A549 (cell line): Measurements from ENCODE around the gene NDUFV3. TPM values are rescaled to one million over a fixed set of nuclear protein-coding genes. Genes with fewer than 3 reads are reported as not detected.

Source experiments
- ATAC-seq, 2 experiments: fragments of 200-7000 bp in 1 of 2; fragments of >200 bp in 1 of 2; cut with Nextera tagmentation in 1 of 2; cut with Tn5 transposase in 1 of 2; 3 replicates each; pipeline versions ENCODE4 v1.8.0 to v1.9.1; 2018 to 2020; ENCODE audit warnings: mild to moderate bottlenecking in 1 of 2, moderate library complexity in 1 of 2
- CTCF ChIA-PET: fragments of 300-600 bp; sonication (Branson Sonifier 250); formaldehyde crosslinking; extraction: SDS; loops from one replicate; lab custom pipeline; 2021; ENCODE audit warnings: antibody characterized with exemption, inconsistent platforms; lab: Yijun Ruan, JAX
- POLR2A ChIA-PET: fragments of 350-600 bp; formaldehyde crosslinking; extraction: SDS; loops from one replicate; lab custom pipeline; 2021; ENCODE audit warnings: antibody characterized with exemption, inconsistent platforms; lab: Yijun Ruan, JAX
- DNase-seq, 2 experiments: peaks; one replicate each; pipeline versions ENCODE4 v3.0.0 to v3.0.0-alpha.2; 2011 to 2016; ENCODE audit warnings: low read depth in 1 of 2, low spot score in 1 of 2
- FAIRE-seq: peaks from 2 replicates; lab custom pipeline; 2011; peaks lifted over from hg19 to GRCh38; lab: Jason Lieb, UNC
- H3K27ac ChIP-seq, 2 experiments: fragments of >200 bp; sonication (Bioruptor Twin); formaldehyde crosslinking; 3 replicates each; pipeline ENCODE4 v1.5.1; 2016 to 2017
- H3K4me1 ChIP-seq: fragments of >200 bp; sonication (Bioruptor Twin); formaldehyde crosslinking; 3 replicates; pipeline ENCODE4 v1.6.1; 2016
- H3K4me2 ChIP-seq: fragments of >200 bp; sonication (Bioruptor Twin); formaldehyde crosslinking; 3 replicates; pipeline ENCODE4 v1.6.1; 2016
- H3K4me3 ChIP-seq: fragments of >200 bp; sonication (Bioruptor Twin); formaldehyde crosslinking; 3 replicates; pipeline ENCODE4 v1.5.1; 2016
- H3K9me3 ChIP-seq: fragments of >200 bp; sonication (Bioruptor Twin); formaldehyde crosslinking; 3 replicates; pipeline ENCODE4 v1.6.1; 2016
- BHLHE40 ChIP-seq: IDR thresholded peaks from 2 replicates; pipeline ENCODE4 v1.6.1; 2012; ENCODE audit warnings: low read depth, low read length, inconsistent platforms
- CBX2 ChIP-seq: fragments of 200-600 bp; sonication (generic); IDR thresholded peaks from 2 replicates; pipeline ENCODE4 v1.6.1; 2016; ENCODE audit warnings: low read depth, mild to moderate bottlenecking, borderline replicate concordance
- CBX8 ChIP-seq: fragments of 200-600 bp; sonication (generic); IDR thresholded peaks from 2 replicates; pipeline ENCODE4 v1.6.1; 2016
- CEBPB ChIP-seq, 2 experiments: fragments of >200 bp in 1 of 2; sonication (Bioruptor Twin) in 1 of 2; formaldehyde crosslinking in 1 of 2; IDR thresholded peaks; 2 replicates each; pipeline ENCODE4 v1.6.1; 2012 to 2016
- E2F6 ChIP-seq: IDR thresholded peaks from 2 replicates; pipeline ENCODE4 v1.6.1; 2012; ENCODE audit warnings: low read depth, borderline replicate concordance
- EHMT2 ChIP-seq: fragments of 200-600 bp; sonication (generic); IDR thresholded peaks from 2 replicates; pipeline ENCODE4 v1.6.1; 2016; ENCODE audit warnings: antibody characterized with exemption, low read depth, mild to moderate bottlenecking, moderate library complexity
- ESRRA ChIP-seq: fragments of 150-350 bp; IDR thresholded peaks from 2 replicates; pipeline ENCODE4 v1.6.1; 2014; ENCODE audit warnings: mild to moderate bottlenecking, low read length, borderline replicate concordance
- FOSB ChIP-seq: fragments of 250-450 bp; sonication (Bioruptor Pico); IDR thresholded peaks from 2 replicates; pipeline ENCODE4 v1.5.0; 2020; ENCODE audit warnings: mild to moderate bottlenecking, moderate library complexity
- FOXS1 ChIP-seq: fragments of 250-450 bp; sonication (Bioruptor Pico); IDR thresholded peaks from 2 replicates; pipeline ENCODE4 v1.5.0; 2020; ENCODE audit warnings: mild to moderate bottlenecking, moderate library complexity
- JUNB ChIP-seq: fragments of >200 bp; sonication (Bioruptor Twin); formaldehyde crosslinking; IDR thresholded peaks from 2 replicates; pipeline ENCODE4 v1.6.1; 2016
- KDM1A ChIP-seq: fragments of 200-600 bp; sonication (generic); IDR thresholded peaks from 2 replicates; pipeline ENCODE4 v1.6.1; 2016; ENCODE audit warnings: low read depth, mild to moderate bottlenecking
- KDM5A ChIP-seq: fragments of 200-600 bp; sonication (generic); IDR thresholded peaks from 2 replicates; pipeline ENCODE4 v1.6.1; 2016; ENCODE audit warnings: antibody characterized with exemption, mild to moderate bottlenecking
- MAFK ChIP-seq: fragments of 450-650 bp; IDR thresholded peaks from 2 replicates; pipeline ENCODE4 v1.6.1; 2014; ENCODE audit not compliant: partially characterized antibody
- MAX ChIP-seq: IDR thresholded peaks from 2 replicates; pipeline ENCODE4 v1.6.1; 2012
- NPAS2 ChIP-seq: fragments of 250-450 bp; sonication (Bioruptor Pico); IDR thresholded peaks from 2 replicates; pipeline ENCODE4 v1.8.0; 2022; ENCODE audit warnings: mild to moderate bottlenecking, moderate library complexity, borderline replicate concordance
- NR3C1 ChIP-seq: fragments of >200 bp; sonication (Bioruptor Twin); formaldehyde crosslinking; IDR thresholded peaks from 3 replicates; pipeline ENCODE4 v1.6.1; 2017
- PBX3 ChIP-seq: IDR thresholded peaks from 2 replicates; pipeline ENCODE4 v1.6.1; 2012
- PHF8 ChIP-seq: fragments of 200-600 bp; sonication (generic); IDR thresholded peaks from 2 replicates; pipeline ENCODE4 v1.6.1; 2016; ENCODE audit warnings: low read depth, mild to moderate bottlenecking, antibody characterized with exemption, moderate library complexity, borderline replicate concordance
- RAD21 ChIP-seq, 2 experiments: fragments of >200 bp in 1 of 2; sonication (Bioruptor Twin) in 1 of 2; formaldehyde crosslinking in 1 of 2; IDR thresholded peaks in 1 of 2; conservative IDR thresholded peaks in 1 of 2; 2 replicates in 1 of 2; 3 replicates in 1 of 2; pipeline ENCODE4 v1.6.1; 2012 to 2018; ENCODE audit warnings: inconsistent platforms in 1 of 2
- RARB ChIP-seq: fragments of 250-450 bp; sonication (Bioruptor Pico); IDR thresholded peaks from 2 replicates; pipeline ENCODE4 v1.8.0; 2021; ENCODE audit warnings: mild to moderate bottlenecking, moderate library complexity
- RCOR1 ChIP-seq: fragments of 150-350 bp; IDR thresholded peaks from 2 replicates; pipeline ENCODE4 v1.6.1; 2014; ENCODE audit warnings: antibody characterized with exemption, low read length, low read depth
- RNF2 ChIP-seq: fragments of 200-600 bp; sonication (generic); IDR thresholded peaks from 2 replicates; pipeline ENCODE4 v1.6.1; 2016; ENCODE audit warnings: low read depth, mild to moderate bottlenecking, antibody characterized with exemption, moderate library complexity, borderline replicate concordance
- SMC3 ChIP-seq: fragments of >200 bp; sonication (Bioruptor Twin); formaldehyde crosslinking; IDR thresholded peaks from 3 replicates; pipeline ENCODE4 v1.6.1; 2018; ENCODE audit warnings: inconsistent platforms
- SREBF2 ChIP-seq: fragments of 450-650 bp; IDR thresholded peaks from 2 replicates; pipeline ENCODE4 v1.6.1; 2014; ENCODE audit warnings: mild to moderate bottlenecking, moderate library complexity
- TP53 ChIP-seq: fragments of 250-450 bp; sonication (Bioruptor Pico); IDR thresholded peaks from 2 replicates; pipeline ENCODE4 v1.5.0; 2021; ENCODE audit warnings: mild to moderate bottlenecking, moderate library complexity
- ZNF302 ChIP-seq: fragments of 250-450 bp; sonication (Bioruptor Pico); IDR thresholded peaks from 2 replicates; pipeline ENCODE4 v1.9.0; 2021; ENCODE audit warnings: inconsistent platforms, mild to moderate bottlenecking, moderate library complexity
- ZSCAN20 ChIP-seq: fragments of 250-450 bp; sonication (Bioruptor Pico); IDR thresholded peaks from 2 replicates; pipeline ENCODE4 v1.8.0; 2022; ENCODE audit warnings: mild to moderate bottlenecking, moderate library complexity
- WGBS: methylation state at CpG from one replicate; pipeline ENCODE4 v1.1.6; 2017; ENCODE audit errors: missing lambda C conversion rate; 5-methylcytosine and 5-hydroxymethylcytosine counted together
- polyA plus RNA-seq, 4 experiments: library from polyadenylated mRNA; depleted of rRNA in 3 of 4; stranded (reverse); fragments of >200 nt; fragmentation: RNase III in 1 of 4; extraction: RNeasy Plus Mini Kit Qiagen cat#74134 plus additional on column Dnase treatment in 1 of 4; gene quantifications; 2 replicates in 3 of 4; 3 replicates in 1 of 4; pipeline ENCODE4 v1.2.3, GENCODE V29; 2011 to 2017

The NDUFV3 gene
- polyA plus RNA-seq, 2 of the 4 experiments (the other 2 are of a cell fraction) = 17.1 to 20.7 TPM

GRCh38 chr21:42864286-42864685 is 28.8 kb upstream of the NDUFV3 start:
- Histone ChIP-seq H3K4me3 (no peak overlapping the region), H3K27ac (no peak overlapping the region), H3K4me1 (no peaks in the 10 kb centered on the region), H3K4me2 (no peak overlapping the region), H3K9me3 (no peaks in the 10 kb centered on the region)
- peak in 1 of 2 experiments; percentile 14; a peak in 1 of 6 replicates for ATAC-seq
- FAIRE-seq = no peak
- TF ChIP-seq TP53 (CRISPR knock-in tag) = no peak
- TF ChIP-seq CBX2 = no peak
- no peak for TF ChIP-seq E2F6
- TF ChIP-seq SMC3 = no peak
- TF ChIP-seq KDM1A = no peak
- TF ChIP-seq FOSB (CRISPR knock-in tag) = no peak
- TF ChIP-seq RCOR1 = no peak
- TF ChIP-seq KDM5A = no peak
- TF ChIP-seq ZNF302 (CRISPR knock-in tag) = no peak
- TF ChIP-seq ESRRA = no peak
- TF ChIP-seq MAFK = no peak
- no peak for TF ChIP-seq CBX8
- ChIA-PET CTCF (no interaction called here), POLR2A (no interaction called here)
- DNase-seq = no peak
- WGBS = 88% methylated on average over 14 of the region's 14 CpGs

- ChIA-PET CTCF (interaction anchor here (0.6 kb wide), 1 partner anchor 126 kb away, joined by 3 read pairs; no protein-coding TSS in a partner anchor), POLR2A (no interaction called here)
- WGBS = 89% methylated on average over 14 of the region's 26 CpGs
- TF ChIP-seq CEBPB (IDR thresholded peaks at IDR 0.05) (no peak), RARB (CRISPR knock-in tag) (no peak), NR3C1 (no peak), KDM1A (no peak), RCOR1 (no peak), BHLHE40 (no peak), RNF2 (no peak), ZSCAN20 (no peak), ESRRA (no peak), JUNB (no peak), FOXS1 (CRISPR knock-in tag) (no peak), SREBF2 (no peak), RAD21 (conservative IDR thresholded peaks at IDR 0.05 in 1 of 2, IDR thresholded peaks at IDR 0.05 in 1 of 2) (no peak), PBX3 (no peak), NPAS2 (CRISPR knock-in tag) (no peak), MAX (no peak), SMC3 (no peak), KDM5A (no peak), EHMT2 (no peak), PHF8 (no peak)
- no peak overlapping the region for H3K4me2 ChIP-seq
- H3K4me3 ChIP-seq = no peak overlapping the region
- DNase-seq = no peak
- ATAC-seq = no peak
- no peak overlapping the region for H3K27ac ChIP-seq
- no peaks in the 10 kb centered on the region for H3K9me3 ChIP-seq
- no peak for FAIRE-seq
- H3K4me1 ChIP-seq = no peaks in the 10 kb centered on the region
Measured at GRCh38 chr21:42864815-42865775, 28.0 kb upstream of the NDUFV3 start.
